Tibial nerve (tissue), 3 donors: ENCODE results near the gene LAT.

Experiments
- CTCF ChIP-seq, 5 experiments: fragments of 200-600 bp in 3 of 5; fragments of 450-650 bp in 2 of 5; sonication (generic) in 3 of 5; IDR thresholded peaks; one replicate each; pipeline ENCODE4 v1.5.1; 2016 to 2019; ENCODE audit warnings: antibody characterized with exemption in 5 of 5, mild to moderate bottlenecking in 3 of 5, moderate library complexity in 2 of 5
- POLR2A ChIP-seq, 2 donors: fragments of 450-650 bp; IDR thresholded peaks; one replicate each; pipeline ENCODE4 v1.6.1; 2017; ENCODE audit warnings: antibody characterized with exemption in 2 of 2, mild to moderate bottlenecking in 2 of 2, moderate library complexity in 2 of 2

- TF ChIP-seq CTCF (IDR thresholded peaks at IDR 0.05), result no peak
- no peak for TF ChIP-seq POLR2A (IDR thresholded peaks at IDR 0.05)
These were observed at the start of gene LAT for GRCh38 chr16:28984619-28985135.
